ENCODE results near the gene TREH. TPM values are rescaled to one million over a fixed set of nuclear protein-coding genes. Genes with fewer than 3 reads are reported as not detected.

Gene TREH
- total RNA-seq, 2 donors from 2014 or later, result not detected

GRCh38 chr11:118662401-118663271, 16.8 kb downstream of the TREH start:
- Histone ChIP-seq H3K4me3 (no peak overlapping the region), H3K27ac (no peak overlapping the region), H3K27me3 (no peaks in the 10 kb centered on the region), H3K4me1 (peaks cover 0 to 18% of the 10 kb centered on the region in 2 donors), H3K36me3 (no peaks in the 10 kb centered on the region), H3K9me3 (no peaks in the 10 kb centered on the region)
- TF ChIP-seq CTCF (IDR thresholded peaks at IDR 0.05), result no peak
- DNase-seq (ENCODE audit: low spot score), result no peak

GRCh38 chr11:118661425-118662301, 17.8 kb downstream of the TREH start:
- H3K4me3 ChIP-seq, result no peak overlapping the region
- H3K9me3 ChIP-seq, result no peaks in the 10 kb centered on the region
- TF ChIP-seq CTCF (IDR thresholded peaks at IDR 0.05), result no peak
- H3K36me3 ChIP-seq, result peaks cover 6% of the 10 kb centered on the region
- DNase-seq (ENCODE audit: low spot score), result no peak
- no peaks in the 10 kb centered on the region for H3K27me3 ChIP-seq
- H3K4me1 ChIP-seq, result peaks cover 0 to 18% of the 10 kb centered on the region in 2 donors
- H3K27ac ChIP-seq, result no peak overlapping the region

- H3K9me3 ChIP-seq, result no peaks in the 10 kb centered on the region
- no peaks in the 10 kb centered on the region for H3K27me3 ChIP-seq
- H3K36me3 ChIP-seq, result peaks cover 14% of the 10 kb centered on the region
- H3K4me3 ChIP-seq, result no peak overlapping the region
- no peak for DNase-seq (ENCODE audit: low spot score)
- peaks cover 0 to 18% of the 10 kb centered on the region in 2 donors for H3K4me1 ChIP-seq
- H3K27ac ChIP-seq, result no peak overlapping the region
- TF ChIP-seq CTCF (IDR thresholded peaks at IDR 0.05), result no peak
Measured at GRCh38 chr11:118660681-118661424, 18.6 kb downstream of the TREH start.

GRCh38 chr11:118659953-118660680, 19.3 kb downstream of the TREH start:
- Histone ChIP-seq H3K4me3 (no peak overlapping the region), H3K4me1 (peaks cover 0 to 18% of the 10 kb centered on the region in 2 donors), H3K36me3 (peaks cover 22% of the 10 kb centered on the region), H3K27me3 (no peaks in the 10 kb centered on the region), H3K9me3 (no peaks in the 10 kb centered on the region), H3K27ac (peak overlapping the region in 1 of 2 donors; percentile 72)
- DNase-seq (ENCODE audit: low spot score), result no peak
- no peak for TF ChIP-seq CTCF (IDR thresholded peaks at IDR 0.05)

All from right atrium auricular region (tissue), 2 donors.